GM18907 (cell line): ENCODE results near the gene RAD51B.

Experiments
- ATAC-seq: cut with Tn5 transposase; IDR thresholded peaks from one replicate; pipeline ENCODE4 v1.9.1; 2021; ENCODE audit warnings: mild to moderate bottlenecking, moderate library complexity; ENCODE audit not compliant: unreplicated experiment

Gene RAD51B

DNA sequence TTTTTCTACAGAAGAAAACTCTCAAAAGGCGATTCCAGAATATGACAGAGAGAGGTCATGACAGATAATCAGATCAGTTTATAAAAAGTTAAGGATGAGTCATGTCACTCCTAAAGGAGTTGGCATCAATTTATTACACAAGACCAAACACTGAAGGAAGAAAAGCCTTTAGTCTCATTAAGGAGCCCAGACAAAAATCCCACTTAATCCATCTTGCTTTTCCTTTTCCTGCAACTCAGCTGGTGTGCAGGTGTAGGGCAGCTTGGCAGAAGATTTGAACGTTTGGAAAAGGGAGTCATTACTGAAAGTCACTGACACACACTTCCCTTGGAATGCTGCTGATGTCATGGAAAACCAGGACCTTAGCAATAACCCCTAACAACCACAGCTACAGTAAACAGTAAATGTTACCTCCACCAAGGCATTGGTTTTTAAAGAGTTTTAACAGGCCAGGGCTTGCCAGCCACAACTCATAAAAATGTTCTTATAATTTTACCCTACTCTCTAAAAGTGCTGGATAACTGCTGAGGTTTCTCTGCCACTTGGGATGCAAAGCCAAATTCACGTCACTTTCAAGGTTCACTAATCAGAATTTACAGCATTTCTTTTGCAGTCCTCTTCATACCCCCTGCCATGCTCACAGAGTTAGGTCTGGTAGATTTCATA is 320.6 kb downstream of the RAD51B start:
- no peak for ATAC-seq

DNA sequence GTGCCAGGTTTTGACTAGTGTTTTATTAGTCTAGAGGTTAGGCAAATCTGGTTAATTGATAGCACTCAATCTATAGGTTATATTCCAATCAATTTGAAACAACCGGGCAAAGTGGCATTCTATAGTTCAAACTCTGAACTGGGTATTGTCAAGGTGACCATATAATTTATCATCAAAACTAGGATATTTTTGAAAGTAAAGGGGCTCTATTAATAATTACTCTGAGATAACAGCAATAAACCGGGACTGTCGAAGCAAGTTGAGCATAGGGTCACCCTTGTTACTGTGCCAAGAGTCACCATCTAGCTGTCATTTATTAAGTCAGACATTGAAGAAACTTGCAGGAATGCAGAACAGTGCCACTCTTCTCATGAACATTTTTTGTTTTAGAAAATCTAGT is 321.2 kb downstream of the RAD51B start:
- no peak for ATAC-seq

GRCh38 chr14:68141281-68142088 is 321.9 kb downstream of the RAD51B start:
- ATAC-seq = no peak

DNA sequence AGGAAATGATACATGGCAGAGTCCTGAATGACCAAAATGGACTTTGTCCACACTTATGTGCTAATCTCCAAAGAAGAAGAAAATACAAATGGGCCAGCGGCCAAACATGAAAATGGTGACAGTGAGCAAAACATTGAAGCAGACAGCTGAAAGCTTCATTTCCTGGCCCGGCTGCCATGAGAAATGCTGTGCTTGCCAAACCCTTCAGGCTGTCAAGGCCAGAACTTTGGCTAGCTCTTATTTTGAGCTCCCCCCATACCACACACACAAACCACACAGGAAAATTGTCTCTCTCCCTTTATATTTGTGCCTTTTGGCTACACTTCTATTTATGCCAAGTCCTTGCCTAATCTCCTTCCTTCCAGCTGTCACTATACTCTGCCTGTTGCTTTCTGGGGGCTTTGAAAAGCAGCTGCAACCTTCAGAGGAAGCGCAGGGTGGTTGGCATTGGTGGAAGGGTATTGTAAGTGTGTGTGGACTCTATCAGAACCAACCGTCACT is 323.8 kb downstream of the RAD51B start:
- ATAC-seq = no peak

DNA sequence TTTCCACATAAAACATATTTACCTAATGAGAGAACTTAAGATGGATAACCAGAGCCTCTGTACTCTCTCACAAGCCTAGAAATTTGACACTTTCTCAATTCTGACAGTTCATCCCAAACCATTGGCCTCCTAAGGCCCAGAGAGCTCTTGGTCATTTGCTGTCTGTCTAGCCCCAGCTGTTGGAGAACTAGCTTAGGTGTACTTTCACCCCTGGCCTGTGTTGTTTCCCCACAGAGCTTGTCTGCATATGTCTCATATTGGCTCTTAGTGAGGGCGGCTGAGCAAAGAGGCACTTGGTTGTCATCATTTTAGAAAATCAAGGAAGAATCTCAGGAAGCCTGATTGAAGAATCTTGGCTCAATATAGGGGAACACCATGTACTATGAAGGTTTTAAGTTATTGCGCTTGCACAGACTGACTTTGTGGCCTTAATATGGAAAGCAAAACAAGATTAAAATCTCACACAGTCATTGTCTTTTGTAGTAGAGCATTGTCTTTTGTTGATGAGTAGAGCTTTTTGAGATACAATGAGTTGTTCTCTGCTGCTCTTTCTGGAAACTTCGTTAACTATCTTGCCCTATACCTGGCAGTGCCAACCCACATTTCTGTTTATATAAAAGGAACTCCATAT is 324.6 kb downstream of the RAD51B start:
- ATAC-seq = no peak

DNA sequence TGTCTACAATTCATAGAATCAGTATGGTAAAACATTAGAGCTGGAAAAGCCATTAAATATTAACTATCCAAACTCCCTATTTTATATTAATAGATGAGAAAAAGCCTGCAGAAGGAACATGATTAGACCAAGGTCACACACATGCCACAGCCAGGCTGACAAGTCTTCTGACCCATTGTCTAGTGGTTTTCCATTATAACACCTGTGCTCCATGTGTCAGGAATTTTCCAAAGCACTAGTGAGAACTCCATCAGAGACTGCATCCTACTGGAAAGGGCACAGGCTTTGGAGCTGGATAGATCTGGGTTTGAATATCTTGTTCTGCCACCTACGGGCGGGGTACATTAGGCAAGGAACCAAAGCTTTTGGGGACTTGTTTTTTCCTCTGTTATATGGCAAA is 325.5 kb downstream of the RAD51B start:
- ATAC-seq = no peak

DNA sequence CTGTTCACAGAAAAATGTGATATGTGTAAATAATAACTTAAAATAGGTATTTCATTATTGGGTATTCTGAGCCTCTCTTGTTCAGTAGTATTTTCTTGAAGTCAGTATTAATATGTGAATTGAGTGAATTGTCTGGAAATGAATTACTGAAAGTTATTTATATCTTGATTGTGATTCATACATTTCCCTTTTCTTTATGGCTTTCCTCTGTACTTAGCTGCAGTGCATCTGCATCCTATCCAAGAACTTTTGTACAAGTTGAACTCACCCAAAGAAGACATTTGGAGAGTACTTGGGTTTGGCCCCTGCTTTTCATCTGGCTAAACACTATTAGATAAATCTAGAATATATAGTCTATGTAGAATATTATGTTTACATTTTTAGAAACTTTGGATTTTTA is 326.0 kb downstream of the RAD51B start:
- ATAC-seq = no peak

DNA sequence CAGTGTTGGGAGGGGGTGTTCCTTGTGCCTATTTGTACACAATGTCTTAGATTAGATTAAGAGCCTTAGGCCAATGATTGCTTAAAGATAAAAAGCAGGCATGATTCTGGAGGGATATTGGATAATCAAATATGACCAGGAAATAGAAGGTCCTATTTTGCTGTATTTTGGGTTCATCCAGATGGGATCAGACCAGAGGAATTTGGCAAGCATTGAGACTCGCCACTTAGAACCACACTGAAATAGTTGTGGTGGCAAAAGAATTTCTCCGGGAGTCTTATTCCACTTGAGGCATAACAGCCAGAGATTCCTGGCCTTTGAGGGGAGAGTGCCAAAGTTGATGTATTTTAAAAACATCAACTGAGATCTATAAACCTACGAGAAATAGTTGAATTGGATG is 327.2 kb downstream of the RAD51B start:
- no peak for ATAC-seq

- no peak for ATAC-seq
These were observed 327.7 kb downstream of the RAD51B start for GRCh38 chr14:68147303-68147702.

GRCh38 chr14:68148276-68148675 is 328.7 kb downstream of the RAD51B start:
- ATAC-seq = no peak

- ATAC-seq = no peak
These were observed 329.2 kb downstream of the RAD51B start for GRCh38 chr14:68148763-68149162.

DNA sequence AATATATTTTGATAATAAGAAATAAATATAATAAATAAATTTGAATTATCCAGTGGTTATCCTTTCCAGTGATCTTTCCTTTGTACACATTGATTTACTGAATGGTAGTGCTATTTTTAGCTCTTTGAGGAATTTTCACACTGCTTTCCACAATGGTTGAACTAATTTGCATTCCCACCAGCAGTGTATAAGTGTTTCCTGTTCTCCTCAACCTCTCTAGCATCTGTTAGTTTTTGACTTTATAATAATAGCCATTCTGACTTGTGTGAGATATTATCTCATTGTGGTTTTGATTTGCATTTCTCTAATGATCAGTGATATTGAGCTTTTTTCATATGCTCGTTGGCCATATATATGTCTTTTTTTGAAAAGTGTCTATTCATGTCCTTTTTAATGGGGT is 333.7 kb downstream of the RAD51B start:
- ATAC-seq = no peak

- ATAC-seq = no peak
These were observed 334.7 kb downstream of the RAD51B start for GRCh38 chr14:68154275-68154674.

- no peak for ATAC-seq
These were observed 338.4 kb downstream of the RAD51B start for GRCh38 chr14:68157971-68158371.

DNA sequence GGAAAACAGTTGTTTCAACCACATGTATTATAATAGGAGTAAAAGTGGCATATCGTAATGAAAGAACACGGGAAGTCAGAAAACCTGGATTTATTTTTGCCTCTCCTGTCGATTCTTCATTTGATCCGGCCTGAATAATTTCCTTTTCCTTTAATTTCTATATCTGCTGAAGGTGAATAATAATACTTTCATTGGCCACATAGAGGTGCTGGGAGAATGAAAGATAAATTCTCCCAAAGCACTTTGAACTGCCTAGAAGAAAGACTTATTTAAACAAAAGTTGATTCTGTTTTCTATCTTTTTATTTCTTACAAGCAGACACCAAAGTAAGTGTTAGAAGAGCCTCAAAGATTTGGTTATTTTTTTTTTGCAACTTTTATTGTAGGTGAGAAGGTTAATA is 339.1 kb downstream of the RAD51B start:
- ATAC-seq = no peak

DNA sequence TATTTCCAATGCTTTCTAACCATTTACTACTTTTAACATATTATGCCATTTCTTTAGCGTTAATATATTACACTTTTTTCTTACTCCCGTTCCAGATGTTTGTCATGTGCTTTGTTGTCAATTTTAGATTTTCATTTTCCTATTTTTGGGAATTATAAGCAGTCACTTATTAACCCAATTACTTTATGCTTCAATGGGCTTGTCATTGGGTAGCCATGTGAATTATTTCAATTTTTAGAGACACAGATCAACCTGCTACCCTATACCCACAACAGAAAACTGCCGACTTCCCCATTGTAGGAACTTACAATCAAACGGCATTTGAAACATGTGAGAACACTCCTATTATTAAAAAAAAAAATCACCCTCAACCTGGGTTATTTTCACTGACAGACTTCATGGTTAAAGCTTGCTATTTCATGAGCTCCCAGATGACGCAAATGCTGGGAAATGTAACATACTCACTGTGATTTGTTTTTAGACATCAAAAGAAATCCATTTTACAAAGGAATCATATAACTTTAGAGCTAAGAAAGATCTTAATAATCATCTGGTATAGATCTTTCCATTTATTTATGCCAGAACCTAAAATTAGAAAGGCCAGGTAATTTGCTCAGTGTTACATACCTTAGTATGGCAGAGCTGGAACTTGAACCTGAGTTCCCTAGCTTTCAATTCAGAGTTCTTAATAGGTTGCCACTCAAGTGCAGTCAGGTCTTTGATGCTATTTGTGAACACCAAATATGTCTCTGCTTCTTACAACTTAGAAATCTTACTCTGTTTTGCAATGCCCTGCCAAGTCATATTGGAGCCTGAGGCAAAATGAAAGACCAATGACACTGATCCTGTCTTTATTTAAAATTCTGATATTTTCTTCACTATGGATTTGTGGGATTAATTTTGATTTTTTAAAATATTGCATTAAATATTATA is 340.4 kb downstream of the RAD51B start:
- ATAC-seq = no peak

- ATAC-seq = no peak
These were observed 341.4 kb downstream of the RAD51B start for GRCh38 chr14:68160779-68161546.

DNA sequence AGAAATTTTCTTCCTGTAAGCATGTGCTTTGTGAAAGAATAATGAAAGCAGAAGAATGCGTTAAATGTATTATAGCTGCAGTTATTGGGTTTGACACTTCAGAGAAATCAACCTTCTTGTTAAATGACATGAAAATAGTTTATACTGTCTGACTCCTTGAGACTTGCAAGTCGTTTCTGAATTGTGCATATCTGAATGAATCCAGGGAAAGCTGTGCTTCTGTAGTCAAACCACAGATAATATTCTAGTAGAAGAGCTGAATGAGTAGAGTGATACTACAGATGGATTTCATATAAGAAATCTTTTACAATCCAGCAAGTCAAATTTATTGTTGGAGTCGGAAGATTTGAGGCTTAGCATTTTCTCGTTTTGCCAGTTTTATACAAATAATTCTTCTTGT is 343.3 kb downstream of the RAD51B start:
- ATAC-seq = no peak

- ATAC-seq = no peak
These were observed 345.1 kb downstream of the RAD51B start for GRCh38 chr14:68164711-68165113.

GRCh38 chr14:68165274-68165843 is 345.8 kb downstream of the RAD51B start:
- no peak for ATAC-seq
